ENCODE data around the gene PDS5B.

- TF ChIP-seq, protein P1, sequence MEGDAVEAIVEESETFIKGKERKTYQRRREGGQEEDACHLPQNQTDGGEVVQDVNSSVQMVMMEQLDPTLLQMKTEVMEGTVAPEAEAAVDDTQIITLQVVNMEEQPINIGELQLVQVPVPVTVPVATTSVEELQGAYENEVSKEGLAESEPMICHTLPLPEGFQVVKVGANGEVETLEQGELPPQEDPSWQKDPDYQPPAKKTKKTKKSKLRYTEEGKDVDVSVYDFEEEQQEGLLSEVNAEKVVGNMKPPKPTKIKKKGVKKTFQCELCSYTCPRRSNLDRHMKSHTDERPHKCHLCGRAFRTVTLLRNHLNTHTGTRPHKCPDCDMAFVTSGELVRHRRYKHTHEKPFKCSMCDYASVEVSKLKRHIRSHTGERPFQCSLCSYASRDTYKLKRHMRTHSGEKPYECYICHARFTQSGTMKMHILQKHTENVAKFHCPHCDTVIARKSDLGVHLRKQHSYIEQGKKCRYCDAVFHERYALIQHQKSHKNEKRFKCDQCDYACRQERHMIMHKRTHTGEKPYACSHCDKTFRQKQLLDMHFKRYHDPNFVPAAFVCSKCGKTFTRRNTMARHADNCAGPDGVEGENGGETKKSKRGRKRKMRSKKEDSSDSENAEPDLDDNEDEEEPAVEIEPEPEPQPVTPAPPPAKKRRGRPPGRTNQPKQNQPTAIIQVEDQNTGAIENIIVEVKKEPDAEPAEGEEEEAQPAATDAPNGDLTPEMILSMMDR (IDR thresholded peaks at IDR 0.05 in 4 of 5, conservative IDR thresholded peaks at IDR 0.05 in 1 of 5), result no peak
- TF ChIP-seq POLR2A (IDR thresholded peaks at IDR 0.05), result no peak
These were observed 9.2 kb upstream of the PDS5B start for GRCh38 chr13:32577032-32577431.

Measured in gastrocnemius medialis (tissue), 4 donors.